OCI-LY1 (cell line): ENCODE data around the gene SP110.

Source experiments
- EZH2 ChIP-seq: fragments of 200-600 bp; sonication (generic), shearing (Covaris generic); IDR thresholded peaks from 2 replicates; pipeline ENCODE4 v1.8.0; 2017; ENCODE audit warnings: borderline replicate concordance, mixed run types, mild to moderate bottlenecking, antibody characterized with exemption, low read length, moderate library complexity, mixed read lengths
- TF ChIP-seq, protein P1 (sequence below): fragments of 200-600 bp; sonication (generic), shearing (Covaris generic); IDR thresholded peaks from 2 replicates; pipeline ENCODE4 v1.5.1; 2017; ENCODE audit warnings: mild to moderate bottlenecking, antibody characterized with exemption, low read length, moderate library complexity, mixed read lengths

DNA sequence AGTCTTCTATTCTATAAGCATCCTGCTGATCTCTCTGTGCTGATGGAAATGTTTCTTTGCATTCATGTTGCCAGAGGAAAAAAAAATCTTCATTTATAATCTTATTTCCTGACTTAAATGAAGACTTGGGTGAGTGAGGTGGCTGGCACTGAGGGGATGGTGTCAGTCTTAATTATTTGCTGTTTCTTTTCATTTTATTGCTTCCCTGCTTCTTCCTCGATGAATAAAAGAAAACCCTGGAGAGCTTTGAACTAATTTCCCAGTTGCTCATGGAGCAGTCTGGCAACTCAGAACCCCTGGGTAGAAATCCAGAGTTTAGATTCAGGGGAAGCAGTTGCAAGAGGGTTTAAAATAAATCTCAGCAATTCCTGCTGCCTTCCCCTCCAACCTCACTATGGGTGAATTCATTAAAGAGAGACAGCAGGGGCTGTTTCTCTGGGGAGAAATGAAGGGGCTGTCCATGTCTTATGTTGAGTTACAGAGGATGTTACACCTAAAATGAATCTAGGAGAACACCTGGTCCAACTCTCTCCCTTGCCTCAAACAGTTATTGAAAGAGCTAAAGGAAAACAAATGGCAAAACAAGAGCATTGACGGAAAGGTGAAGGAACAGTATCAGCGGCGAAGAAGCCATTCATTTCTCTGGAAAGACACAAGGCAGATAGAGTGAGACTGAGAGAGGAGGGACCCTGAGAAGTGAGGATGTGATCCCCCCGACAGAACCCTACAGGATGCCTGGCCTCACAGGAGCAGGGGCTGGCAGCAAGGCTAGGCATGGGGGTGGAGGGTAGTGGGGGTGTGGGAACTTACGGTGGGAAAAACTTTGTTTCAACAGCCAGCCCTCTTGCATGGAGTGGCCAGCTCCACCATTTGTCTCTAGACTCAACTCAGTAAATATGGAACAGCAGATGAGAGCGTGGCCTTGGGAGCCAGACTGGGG, 41.0 kb downstream of the SP110 start:
- TF ChIP-seq, protein P1, sequence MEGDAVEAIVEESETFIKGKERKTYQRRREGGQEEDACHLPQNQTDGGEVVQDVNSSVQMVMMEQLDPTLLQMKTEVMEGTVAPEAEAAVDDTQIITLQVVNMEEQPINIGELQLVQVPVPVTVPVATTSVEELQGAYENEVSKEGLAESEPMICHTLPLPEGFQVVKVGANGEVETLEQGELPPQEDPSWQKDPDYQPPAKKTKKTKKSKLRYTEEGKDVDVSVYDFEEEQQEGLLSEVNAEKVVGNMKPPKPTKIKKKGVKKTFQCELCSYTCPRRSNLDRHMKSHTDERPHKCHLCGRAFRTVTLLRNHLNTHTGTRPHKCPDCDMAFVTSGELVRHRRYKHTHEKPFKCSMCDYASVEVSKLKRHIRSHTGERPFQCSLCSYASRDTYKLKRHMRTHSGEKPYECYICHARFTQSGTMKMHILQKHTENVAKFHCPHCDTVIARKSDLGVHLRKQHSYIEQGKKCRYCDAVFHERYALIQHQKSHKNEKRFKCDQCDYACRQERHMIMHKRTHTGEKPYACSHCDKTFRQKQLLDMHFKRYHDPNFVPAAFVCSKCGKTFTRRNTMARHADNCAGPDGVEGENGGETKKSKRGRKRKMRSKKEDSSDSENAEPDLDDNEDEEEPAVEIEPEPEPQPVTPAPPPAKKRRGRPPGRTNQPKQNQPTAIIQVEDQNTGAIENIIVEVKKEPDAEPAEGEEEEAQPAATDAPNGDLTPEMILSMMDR: no peak
- no peak for TF ChIP-seq EZH2
